GM18499 (cell line): ENCODE measurements around the gene CES2.

Experiments
- ATAC-seq: cut with Tn5 transposase; IDR thresholded peaks from one replicate; pipeline ENCODE4 v1.9.1; 2021; ENCODE audit warnings: moderate number of reproducible peaks; ENCODE audit not compliant: insufficient read depth, unreplicated experiment

Gene CES2

DNA sequence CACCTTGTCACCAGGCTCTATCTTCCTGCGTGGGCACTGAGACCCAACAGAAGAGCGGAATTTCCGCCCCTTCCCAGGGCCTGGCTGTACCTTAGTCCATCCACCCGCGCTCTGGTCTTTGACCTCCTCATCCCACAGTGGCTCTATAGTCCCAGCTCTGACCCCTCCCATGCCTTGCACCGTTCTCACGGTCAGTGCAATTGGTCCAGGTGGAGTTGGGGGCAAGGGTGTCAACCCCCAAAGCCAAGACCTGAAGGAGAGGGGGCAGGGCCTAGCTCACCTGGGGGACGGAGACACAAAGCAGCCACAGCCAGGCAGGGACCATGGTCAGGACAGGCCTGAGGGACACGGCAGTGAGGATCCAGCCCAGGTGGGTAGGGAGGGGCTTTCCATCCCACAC is 17.6 kb upstream of the CES2 start:
- ATAC-seq, result no peak

GRCh38 chr16:66918355-66918754 is 17.0 kb upstream of the CES2 start:
- ATAC-seq, result no peak

- no peak for ATAC-seq
These were observed 16.3 kb upstream of the CES2 start, which contains the start of gene CDH16 for GRCh38 chr16:66918803-66919568. Gene CDH16, minus strand, starts transcription at chr16:66918885. Its CDS starts 820 bp downstream, at chr16:66918065.

DNA sequence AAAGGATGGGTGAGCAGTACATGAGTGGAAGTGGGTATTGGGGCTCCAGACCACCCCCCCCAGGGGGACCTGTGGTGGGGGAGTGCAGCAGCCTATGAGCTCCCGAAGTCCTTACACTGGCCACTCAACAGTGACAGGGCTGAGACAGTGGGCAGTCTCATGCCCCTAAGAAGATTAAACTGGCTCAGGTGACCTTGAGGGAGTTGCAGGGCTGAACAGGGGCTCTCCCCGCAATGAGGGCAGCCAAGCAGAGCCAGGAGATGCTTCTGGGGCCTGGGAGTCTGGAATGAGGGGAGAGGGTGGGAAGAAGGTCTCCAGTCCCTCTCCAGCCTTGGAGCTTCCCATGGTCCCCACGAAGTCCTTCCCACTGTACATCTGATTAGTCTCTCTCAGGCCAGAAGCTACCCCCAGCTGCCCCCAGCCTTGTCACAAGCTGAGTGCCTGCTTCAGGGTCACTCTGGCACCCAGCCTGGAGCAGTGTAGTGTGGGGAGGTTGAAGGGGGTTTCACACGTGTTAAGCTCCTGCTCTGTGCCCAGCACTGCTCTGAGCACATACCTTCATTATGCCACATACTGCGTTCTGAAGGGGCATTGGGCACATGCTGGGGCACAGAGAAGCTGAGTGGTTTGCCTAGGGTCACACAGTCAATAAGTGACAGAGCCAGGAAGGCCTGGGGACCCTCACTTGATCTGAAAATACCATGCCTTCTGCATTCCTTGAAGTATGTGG is 15.6 kb upstream of the CES2 start:
- ATAC-seq, result no peak

DNA sequence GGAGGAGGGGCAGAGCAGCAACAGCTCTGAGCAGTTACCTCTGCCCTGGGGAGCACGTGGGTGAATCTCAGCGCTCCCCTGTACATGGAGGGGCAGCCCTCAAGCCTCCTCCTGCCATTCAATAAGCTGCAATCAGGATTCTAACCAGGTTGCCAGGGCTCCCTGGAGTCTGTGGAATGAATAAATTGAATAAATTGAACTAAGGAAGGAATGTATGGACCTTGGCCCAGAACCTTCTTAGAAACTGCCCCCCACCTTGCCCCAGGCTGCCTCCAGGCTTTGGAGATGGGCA is 15.1 kb upstream of the CES2 start:
- ATAC-seq, result no peak

DNA sequence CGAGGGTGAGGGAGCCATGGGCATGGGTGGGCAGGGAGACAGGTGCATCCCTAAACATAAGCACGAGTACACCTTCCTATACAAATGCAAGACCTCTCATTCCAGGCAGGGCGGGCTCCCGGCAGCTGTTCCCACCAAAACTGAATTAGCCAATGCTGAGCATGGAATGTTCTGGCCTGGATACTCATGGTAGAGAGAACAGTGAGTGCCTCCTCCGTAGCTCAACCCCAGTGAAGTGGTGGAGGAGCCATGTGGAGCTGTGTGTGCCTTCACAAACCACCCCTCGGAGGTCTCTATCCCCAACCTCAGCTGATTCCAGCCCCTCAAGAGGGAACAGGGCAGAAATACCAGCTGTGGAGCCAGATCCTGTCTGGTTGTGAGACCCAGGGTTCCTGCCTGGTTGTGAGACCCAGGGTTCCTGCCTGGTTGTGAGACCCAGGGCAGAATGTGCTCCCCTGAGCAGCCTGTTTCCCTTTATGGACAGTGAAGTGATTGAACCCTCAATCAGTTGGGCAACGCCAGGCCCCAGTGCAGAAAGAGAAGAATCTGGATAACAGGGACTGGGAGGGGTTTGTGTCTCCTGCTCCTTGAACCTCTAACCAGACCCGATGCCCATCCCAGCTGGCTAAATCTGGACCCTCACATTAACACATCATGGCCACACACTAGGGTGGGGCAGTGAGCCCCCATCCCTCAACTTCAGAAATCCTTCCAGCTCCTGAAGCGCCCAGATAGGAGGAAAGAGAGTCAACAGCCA is 14.2 kb upstream of the CES2 start:
- ATAC-seq, result no peak

DNA sequence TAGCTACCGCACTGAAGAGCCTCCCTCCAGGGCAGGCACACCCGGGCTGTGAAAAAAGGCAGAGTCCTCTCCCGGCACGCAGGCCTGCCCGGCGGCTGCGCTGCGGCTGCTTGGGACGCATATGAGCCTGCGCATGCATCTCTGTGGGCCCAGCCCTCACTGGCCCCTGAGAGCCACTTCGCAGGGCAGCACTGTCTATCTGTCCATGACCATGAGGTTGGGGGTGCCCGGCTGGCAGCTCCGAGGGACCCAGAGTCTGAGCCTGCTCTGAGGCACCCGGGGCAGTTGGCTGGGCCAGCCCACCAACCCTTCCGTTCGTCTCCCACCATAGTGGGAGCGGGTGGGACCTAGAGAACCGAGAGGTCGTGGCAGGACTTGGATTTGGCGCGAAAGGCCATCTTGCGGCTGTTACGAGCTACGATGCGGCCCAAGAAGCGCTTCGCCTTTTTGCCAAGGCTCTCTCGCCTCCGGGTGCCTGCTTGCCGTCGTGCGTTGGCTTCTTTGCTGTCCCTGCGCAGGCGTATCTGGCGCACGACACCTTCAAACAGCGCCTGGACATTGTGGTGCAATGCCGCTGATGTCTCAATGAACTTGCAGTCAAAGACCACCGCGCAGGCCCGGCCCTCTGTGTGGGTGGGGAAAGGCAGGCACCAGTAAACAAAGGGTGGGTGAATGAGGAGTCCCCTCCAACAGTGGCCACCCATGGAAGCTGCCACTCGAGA is 13.4 kb upstream of the CES2 start:
- ATAC-seq, result no peak

DNA sequence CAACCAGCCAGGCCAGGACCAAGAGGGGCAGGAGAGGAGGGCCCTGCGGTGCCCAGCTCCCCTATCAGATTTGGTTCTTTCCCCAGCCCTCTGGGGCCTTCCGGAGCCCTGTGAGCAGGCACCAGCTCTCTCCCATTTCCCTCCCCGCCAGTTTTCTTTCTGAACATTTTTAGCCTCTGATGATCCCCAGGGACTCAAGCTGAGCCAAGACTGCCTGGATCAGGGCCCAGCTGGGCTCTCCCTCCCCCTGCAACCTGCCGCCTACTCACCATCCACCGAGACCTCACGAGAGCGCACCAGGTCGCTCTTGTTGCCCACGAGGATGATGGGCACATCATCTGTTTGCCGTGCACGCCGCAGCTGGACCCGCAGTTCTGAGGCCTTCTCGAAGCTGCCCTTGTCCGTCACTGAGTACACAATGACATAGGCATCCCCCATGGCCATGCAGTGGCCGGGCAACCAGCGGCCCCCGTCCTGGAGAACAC is 12.0 kb upstream of the CES2 start:
- no peak for ATAC-seq

- ATAC-seq, result no peak
These were observed 11.4 kb upstream of the CES2 start for GRCh38 chr16:66923866-66924265.

- no peak for ATAC-seq
These were observed 10.6 kb upstream of the CES2 start for GRCh38 chr16:66924527-66925321.

- no peak for ATAC-seq
These were observed 9.9 kb upstream of the CES2 start, which contains the start of gene RRAD for GRCh38 chr16:66925322-66925840. Gene RRAD, minus strand, starts transcription at chr16:66925535. Its CDS starts 356 bp downstream, at chr16:66925179.

- no peak for ATAC-seq
These were observed 9.0 kb upstream of the CES2 start for GRCh38 chr16:66926171-66926947.

DNA sequence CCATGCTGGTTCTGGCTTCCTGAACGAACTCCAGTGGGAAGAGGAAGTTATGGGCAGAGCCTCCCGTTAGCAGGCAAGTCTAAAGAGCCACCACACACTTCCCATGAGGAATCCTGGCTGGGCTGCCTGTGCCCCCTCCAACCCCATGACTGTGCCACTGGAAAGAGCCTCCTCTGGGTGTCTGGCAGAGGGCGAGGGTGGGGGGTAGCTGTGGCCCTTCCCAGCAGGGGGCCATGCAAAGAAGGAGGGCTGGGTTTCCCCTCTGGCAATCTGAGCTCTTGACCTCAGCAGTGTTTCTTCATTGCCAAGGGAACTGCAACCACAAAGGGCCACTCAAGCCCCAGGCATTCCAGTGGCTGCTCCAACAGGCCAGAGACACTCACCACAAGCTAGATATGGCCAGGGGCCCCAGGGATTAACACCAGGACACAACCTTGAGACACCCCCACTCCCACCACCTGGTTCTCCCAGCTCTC is 8.3 kb upstream of the CES2 start:
- no peak for ATAC-seq

DNA sequence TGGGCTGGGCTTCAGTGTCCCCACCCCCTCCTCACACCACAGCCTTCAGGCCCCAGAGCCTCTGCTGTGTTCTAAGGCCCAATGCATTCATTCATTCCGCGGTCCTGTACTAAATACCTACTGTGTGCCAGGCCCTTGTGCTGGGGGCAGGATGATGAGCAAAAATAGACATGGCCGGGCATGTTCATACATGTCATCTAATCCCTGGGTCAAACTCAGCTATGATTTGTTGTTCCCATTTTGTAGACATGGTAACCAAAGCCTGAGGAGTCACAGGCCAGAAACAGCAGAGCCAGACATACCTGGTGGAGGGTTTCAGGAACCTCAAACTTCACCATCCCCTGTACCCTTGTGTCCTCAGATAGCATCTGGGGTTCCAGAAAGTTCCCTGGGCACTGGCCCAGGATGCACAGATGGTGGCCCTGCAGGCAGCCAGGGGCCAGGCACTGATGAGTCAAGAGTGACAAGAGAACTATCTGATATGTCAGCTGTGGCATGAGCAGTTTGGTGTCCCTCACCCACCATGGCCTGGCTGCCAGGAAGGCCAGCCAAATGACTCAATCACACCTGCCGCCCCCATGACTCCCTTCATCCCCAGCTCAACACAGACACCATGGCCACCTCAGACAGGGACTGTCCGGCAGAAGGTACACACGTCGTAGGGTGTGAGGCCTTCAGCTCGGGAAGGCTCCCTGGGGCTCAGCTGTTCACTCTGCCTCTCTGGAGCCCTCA is 7.2 kb upstream of the CES2 start:
- ATAC-seq, result no peak

DNA sequence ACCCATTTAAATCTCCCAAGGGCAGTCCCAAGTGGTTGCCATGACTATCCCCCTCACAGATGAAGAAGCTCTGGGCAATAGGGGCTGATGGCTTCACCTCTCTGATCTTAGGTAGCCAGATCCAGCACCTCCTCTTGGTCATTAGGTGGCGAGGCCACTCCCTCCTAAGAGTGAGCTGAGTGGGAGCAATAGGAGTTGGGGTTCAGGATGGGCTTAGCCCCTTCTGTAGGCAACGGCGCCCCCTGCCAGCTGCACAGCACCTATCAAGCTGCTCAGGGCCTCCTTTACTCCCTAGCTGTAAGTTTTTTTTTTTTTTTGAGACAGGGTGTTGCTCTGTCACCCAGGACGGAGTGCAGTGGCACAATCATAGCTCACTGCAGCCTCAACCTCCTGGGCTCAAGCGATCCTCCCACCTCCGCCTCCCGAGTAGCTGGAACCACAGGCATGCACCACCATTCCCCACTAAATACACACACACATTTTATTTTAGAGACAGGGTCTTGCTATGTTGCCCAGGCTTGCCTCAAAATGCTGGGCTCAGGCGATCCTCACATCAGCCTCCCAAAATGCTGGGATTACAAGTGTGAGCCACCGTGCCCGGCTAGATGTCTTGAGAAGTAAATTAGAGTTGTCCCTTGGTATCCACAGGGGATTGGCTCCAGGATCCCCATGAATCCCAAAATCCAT is 6.5 kb upstream of the CES2 start:
- ATAC-seq, result no peak

- no peak for ATAC-seq
These were observed 5.1 kb upstream of the CES2 start for GRCh38 chr16:66930189-66930588.

DNA sequence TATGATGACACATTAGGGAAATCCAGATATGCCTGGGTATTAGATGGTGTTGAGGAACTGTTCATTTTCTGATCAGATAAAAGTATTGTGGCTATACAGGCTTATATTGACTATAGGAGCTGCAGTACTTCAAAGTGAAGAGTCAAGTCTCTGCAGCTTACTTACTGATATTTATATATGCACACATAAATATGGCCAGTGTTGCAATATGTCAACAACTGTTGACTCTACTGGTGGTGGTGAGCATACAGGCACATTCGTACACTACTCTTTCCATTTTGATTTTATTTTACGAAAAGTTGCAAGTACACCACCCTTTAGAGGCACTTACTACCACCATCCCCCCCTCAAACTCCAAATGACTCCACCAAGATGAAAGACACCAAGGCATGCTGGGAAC is 3.7 kb upstream of the CES2 start:
- ATAC-seq, result no peak
